Measurements from ENCODE around the gene TP53BP2.
"Not testable (repeated sequence)": the region's sequence is repeated elsewhere in the genome, so short reads cannot be mapped to it uniquely, and the experiment has no call there.

TP53BP2 gene

GRCh38 chr1:223828162-223828848 is 17.4 kb downstream of the TP53BP2 start:
- no peak for DNase-seq

- DNase-seq = no peak
These were observed 18.5 kb downstream of the TP53BP2 start for GRCh38 chr1:223827193-223827663.

DNA sequence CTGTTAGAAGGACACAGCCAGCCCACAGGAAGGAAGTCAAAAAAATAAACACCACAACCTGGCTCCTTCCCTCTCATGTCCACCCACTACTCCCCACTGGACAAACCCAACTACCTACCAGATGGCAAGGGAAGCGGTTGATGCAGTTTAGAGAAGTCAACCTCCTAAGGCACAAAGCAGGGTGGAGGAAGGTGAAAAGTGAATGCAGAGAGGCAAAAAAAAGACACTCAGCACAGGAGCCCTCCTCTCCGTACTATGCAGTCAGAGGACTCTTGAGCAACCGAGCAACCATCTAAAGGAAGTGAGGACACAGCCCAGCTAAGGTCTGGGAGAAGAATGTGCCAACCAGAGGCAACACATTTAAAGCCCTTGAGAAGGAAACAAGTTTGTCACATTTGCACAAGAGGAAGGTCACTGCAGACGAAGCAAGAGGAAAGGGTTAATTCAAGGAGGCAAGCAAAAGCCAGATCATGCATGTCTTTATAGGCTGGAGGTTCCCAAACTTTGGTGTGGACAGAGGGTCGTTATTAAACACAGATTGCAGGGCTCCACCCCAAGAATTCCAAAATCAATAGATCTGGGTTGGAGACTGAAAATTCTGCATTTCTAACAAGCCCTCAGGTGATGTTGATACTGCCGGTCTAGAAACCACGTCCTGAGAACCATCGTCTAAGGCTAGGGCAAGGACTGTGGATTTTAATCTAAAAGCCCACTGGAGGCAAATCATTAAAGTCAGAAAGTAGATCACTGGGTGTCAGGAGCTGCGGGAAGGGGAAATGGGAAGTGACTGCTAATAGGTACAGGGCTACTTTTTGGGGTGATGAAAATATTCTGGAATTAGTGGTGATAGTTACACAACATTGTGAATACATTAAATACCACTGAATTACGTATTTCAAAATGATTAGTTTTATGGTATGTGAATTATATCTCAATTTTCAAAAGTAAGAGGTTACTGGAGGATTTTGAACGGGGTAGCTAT is 19.7 kb downstream of the TP53BP2 start:
- no peak for DNase-seq

DNA sequence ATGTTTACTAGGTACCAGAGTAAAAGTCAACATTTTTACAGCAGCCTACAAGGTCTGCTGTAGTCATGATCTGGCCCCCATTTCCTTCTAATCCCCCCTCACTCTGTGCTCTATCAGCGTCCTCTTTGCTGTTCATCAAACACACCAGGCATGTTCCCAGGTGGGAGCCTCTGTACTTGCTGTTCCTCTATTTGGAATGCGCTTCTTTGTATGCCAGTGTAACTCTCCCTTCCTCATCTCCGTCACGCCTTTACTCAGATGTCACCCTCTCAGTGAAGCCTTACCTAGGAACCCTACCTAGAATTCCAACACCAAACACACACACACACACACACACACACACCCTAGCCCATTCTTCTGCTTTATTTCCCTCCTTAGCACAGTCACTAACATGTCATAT is 21.0 kb downstream of the TP53BP2 start:
- no peak for DNase-seq

- no peak for DNase-seq
These were observed 21.5 kb downstream of the TP53BP2 start for GRCh38 chr1:223824287-223824686.

DNA sequence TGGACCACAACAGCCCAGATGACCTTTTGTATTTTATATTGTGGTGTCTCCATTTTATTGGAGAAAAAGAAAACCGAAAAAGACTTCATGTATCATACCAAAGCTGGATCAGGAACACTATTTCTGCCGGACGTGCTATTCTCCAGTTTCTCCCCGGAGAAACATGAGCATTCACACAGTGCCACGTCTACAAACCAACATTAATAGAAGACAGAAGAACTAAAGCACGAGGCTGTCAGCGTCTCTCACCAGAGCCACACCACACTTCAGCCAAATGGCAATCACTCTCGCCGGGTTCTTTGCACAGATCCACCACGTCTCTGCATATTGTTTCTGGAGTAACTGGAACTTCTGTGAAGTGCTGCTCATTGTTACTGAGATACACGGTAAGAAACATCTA is 24.8 kb downstream of the TP53BP2 start:
- DNase-seq = no peak

DNA sequence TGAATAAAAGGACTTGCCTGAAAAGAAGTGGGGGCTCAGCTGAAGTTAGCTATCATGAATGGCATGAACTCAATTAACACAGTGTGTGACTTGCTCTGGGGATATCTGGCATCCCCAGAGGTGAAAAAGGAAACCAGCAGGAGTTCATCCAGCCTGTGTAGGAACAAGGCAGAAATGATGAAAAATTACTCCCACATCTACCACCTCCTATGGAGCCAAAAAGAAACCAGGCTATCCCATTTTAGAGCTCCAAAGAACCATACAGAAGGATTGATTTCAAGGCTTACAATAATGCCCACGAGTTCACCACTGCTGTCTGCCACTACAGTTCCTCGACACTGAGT is 25.3 kb downstream of the TP53BP2 start:
- no peak for DNase-seq

DNA sequence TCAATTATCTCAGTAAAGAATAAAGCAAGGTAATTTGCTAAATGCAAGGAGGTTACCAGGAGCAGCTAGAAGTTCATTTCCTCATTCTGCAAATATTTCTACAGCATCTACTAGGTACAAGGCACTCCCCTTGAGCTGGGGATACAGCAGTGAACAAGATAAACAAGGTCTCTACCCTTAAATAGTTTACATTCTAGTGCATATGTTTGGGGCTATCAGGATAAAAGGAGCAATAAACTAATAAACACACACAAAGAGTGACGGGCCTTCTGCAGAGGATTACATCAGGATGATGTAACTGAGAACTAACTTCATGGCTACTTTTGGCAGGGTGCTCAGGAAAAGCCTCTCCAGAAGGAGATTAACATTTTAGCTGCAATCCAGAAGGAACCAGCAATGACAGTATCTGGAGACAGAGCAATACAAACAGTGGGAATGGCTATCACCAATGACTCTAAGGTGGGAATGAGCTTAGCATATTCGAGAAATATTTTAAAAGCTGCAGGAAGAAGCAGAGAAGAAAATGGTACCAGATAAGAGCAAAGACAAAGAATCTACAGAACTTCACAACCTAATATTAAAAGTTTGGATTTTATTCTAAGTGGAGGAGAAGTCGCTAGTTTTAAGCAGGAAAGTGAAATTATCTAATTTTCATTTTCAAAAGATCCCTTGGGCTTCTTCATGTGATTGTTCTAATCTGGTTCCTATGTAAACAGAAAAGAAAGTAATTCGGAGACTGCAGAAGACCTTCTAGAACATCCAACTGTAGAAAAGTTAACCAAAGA is 25.8 kb downstream of the TP53BP2 start:
- no peak for DNase-seq

DNA sequence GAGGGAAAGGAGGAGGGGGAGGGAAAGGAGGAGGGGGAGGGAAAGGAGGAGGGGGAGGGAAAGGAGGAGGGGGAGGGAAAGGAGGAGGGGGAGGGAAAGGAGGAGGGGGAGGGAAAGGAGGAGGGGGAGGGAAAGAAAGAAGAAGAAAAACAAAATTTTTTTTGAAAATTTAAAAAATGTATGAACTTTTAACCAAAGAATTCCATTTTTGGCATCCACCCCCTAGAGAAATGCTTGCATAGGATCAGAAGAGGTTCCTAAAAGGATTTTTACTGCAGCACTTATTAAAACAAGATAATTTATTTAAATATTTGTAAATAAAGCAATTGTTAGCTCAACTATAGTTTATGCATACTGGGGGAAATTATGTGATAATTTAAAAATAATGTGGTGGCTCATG is 28.5 kb downstream of the TP53BP2 start:
- not testable (repeated sequence) for DNase-seq

GRCh38 chr1:223815865-223816264 is 29.9 kb downstream of the TP53BP2 start:
- no peak for DNase-seq

GRCh38 chr1:223815020-223815853 is 30.5 kb downstream of the TP53BP2 start:
- no peak for DNase-seq

DNA sequence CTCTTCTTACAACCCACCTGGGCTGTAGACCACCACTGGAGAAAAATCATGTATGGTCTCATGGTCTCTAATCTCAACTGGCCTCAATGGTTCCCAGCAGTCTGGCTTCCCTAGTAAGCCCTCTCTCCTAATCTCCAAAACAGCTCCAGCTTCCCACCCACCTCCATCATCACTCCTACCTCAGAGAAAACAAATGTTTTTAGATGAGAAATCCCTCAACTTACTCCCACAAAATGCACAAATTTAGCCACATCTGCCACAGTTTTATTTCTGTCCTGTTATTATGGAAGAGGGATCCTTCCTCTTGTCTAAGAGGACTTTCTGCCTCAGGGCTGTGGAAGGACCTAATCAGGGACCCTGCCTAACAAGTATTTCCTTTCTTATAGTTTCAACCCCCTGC is 32.1 kb downstream of the TP53BP2 start:
- DNase-seq = no peak

GRCh38 chr1:223811634-223812101 is 34.1 kb downstream of the TP53BP2 start:
- DNase-seq = no peak

GRCh38 chr1:223810586-223810985 is 35.2 kb downstream of the TP53BP2 start:
- no peak for DNase-seq

DNA sequence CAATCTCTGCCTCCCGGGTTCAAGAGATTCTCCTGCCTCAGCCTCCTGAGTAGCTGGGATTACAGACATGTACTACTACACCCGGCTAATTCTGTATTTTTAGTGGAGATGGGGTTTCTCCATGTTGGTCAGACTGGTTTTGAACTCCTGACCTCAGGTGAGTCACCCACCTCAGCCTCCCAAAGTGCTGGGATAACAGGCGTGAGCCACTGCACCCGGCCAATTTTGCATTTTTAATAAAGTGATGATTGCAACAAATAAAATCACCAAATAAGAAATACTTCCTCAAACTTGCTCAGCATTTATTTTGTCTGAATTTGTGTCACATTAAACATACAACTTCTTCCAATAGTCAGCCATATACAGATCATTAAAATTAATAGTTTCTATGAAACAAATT is 35.8 kb downstream of the TP53BP2 start:
- DNase-seq = not testable (repeated sequence)

- no peak for DNase-seq
These were observed 42.5 kb downstream of the TP53BP2 start for GRCh38 chr1:223803211-223803610.

GRCh38 chr1:223802602-223803001 is 43.1 kb downstream of the TP53BP2 start:
- no peak for DNase-seq

DNA sequence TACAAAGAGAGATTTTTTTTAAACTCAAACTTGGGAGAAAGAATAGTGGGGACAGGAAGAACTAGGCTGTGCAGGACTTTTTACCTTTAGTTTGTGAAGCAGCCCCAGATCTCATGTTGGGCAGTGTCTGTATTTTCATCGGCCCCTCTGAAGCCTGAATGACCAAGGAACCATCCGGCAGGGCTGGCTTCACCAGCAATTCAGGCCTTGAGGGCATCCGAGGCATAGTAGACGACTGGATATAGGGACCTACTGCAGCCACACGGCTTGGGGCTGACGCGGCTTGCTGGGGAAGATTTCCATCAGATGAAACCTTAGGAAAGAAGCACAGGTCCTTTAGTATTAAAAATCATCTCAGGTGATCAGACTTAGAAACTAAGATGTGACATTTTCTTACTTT is 43.7 kb downstream of the TP53BP2 start:
- DNase-seq = no peak

GRCh38 chr1:223796210-223796609 is 49.5 kb downstream of the TP53BP2 start:
- DNase-seq = no peak

DNA sequence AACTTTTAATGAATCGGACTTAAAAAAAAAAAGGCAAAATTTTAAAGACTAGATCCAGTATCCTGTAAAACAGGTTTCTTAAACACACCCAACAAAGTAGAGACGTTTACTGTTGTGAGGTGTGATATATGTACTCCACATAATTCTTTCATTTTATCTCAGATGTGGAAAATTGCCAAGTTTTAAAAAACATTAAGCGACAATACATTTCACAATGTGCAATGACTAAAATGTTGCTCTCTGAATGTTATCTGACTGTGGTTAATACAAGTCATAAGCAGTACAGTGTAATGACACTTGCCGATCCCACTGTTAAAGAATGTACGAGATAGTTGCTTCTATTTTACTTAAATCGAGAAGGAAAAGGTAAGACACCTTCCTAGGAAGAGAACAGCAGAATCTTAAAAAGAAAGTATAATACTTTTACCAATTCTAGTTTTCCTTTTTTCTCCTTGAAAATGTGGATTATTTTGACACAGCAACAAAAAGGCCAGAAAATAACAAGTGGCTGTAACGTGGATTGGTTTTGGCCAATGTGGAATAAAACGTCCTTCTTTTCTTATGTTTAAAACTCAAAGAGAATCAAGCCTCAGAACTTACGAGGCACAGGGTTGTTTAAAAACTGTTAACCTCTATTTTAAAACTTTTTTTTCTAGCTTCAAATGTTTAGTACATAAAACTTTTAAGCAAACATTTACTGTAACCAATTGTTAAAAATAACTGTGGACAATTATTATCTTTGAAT is 51.4 kb downstream of the TP53BP2 start:
- DNase-seq = no peak

DNA sequence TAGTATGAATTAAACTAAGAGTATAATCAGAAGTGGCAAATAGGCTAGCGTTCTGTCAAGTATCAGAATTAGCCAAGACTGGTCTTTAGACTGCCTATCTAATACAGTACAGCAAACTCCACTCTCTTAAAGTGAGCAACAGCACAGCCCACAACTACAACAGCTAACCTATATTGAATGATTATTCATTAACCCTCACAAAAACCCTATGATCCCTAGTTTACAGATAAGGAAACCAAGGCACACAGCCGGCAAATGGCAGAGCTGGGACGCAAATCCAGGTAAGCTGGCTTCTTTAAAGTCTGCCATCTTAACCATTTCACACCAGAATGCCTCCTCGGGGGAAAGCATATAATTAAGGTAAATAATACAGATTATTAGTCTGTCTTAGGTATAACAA is 52.0 kb downstream of the TP53BP2 start:
- DNase-seq = no peak

Data from activated gamma-delta T cell (primary cell).